ENCODE data around the gene HSPA14. TPM values are rescaled to one million over a fixed set of nuclear protein-coding genes. Genes with fewer than 3 reads are reported as not detected.

Gene HSPA14
- total and polyA plus RNA-seq, 4 donors, result 11.1 to 13.6 (median 12.0) TPM

- peaks cover 0 to 3% (median 0%) of the 10 kb centered on the region in 4 donors for H3K36me3 ChIP-seq (ENCODE audit: control insufficient read depth in 4 of 4, insufficient read depth in 4 of 4, low read length in 4 of 4)
- H3K4me3 ChIP-seq, result no peak overlapping the region
- ATAC-seq (ENCODE audit: insufficient read depth, low FRiP score), result no peak
- no peaks in the 10 kb centered on the region for H3K27me3 ChIP-seq (ENCODE audit: control insufficient read depth in 3 of 3, insufficient read depth in 3 of 3, low read length in 2 of 3)
- no peaks in the 10 kb centered on the region for H3K9me3 ChIP-seq (ENCODE audit: control insufficient read depth in 4 of 4, insufficient read depth in 3 of 4, low read length in 3 of 4)
- H3K9ac ChIP-seq (ENCODE audit: insufficient read depth in 1 of 2, low read length in 2 of 2), result no peak overlapping the region
- WGBS, 2 donors, result 80 to 83% methylated on average over 3 of the region's 3 CpGs
- H3K27ac ChIP-seq (ENCODE audit: low read depth in 1 of 2, low read length in 1 of 2), result no peak overlapping the region
- TF ChIP-seq CTCF (IDR thresholded peaks at IDR 0.05; ENCODE audit: control extremely low read depth, extremely low read depth), result no peak
- no peak for DNase-seq
- peaks cover 0 to 8% (median 4%) of the 10 kb centered on the region in 5 donors for H3K4me1 ChIP-seq (ENCODE audit: control insufficient read depth in 5 of 5, insufficient read depth in 5 of 5, low read length in 5 of 5)
Measured at GRCh38 chr10:14833106-14833505, 5.0 kb upstream of the HSPA14 start.

- DNase-seq, result no peak
- Histone ChIP-seq H3K4me1 (ENCODE audit: control insufficient read depth in 5 of 5, insufficient read depth in 5 of 5, low read length in 5 of 5) (peaks cover 2 to 16% (median 5%) of the 10 kb centered on the region in 5 donors), H3K4me3 (no peak overlapping the region), H3K9ac (ENCODE audit: insufficient read depth in 1 of 2, low read length in 2 of 2) (no peak overlapping the region), H3K9me3 (ENCODE audit: control insufficient read depth in 4 of 4, insufficient read depth in 3 of 4, low read length in 3 of 4) (no peaks in the 10 kb centered on the region), H3K27ac (ENCODE audit: low read depth in 1 of 2, low read length in 1 of 2) (no peak overlapping the region), H3K36me3 (ENCODE audit: control insufficient read depth in 4 of 4, insufficient read depth in 4 of 4, low read length in 4 of 4) (peaks cover 0 to 7% (median 2%) of the 10 kb centered on the region in 4 donors), H3K27me3 (ENCODE audit: control insufficient read depth in 3 of 3, insufficient read depth in 3 of 3, low read length in 2 of 3) (no peaks in the 10 kb centered on the region)
- 95 to 96% methylated on average over 2 of the region's 2 CpGs for WGBS, 2 donors
- ATAC-seq (ENCODE audit: insufficient read depth, low FRiP score), result no peak
- no peak for TF ChIP-seq CTCF (IDR thresholded peaks at IDR 0.05; ENCODE audit: control extremely low read depth, extremely low read depth)
Measured at GRCh38 chr10:14836208-14836607, 1.9 kb upstream of the HSPA14 start.

DNA sequence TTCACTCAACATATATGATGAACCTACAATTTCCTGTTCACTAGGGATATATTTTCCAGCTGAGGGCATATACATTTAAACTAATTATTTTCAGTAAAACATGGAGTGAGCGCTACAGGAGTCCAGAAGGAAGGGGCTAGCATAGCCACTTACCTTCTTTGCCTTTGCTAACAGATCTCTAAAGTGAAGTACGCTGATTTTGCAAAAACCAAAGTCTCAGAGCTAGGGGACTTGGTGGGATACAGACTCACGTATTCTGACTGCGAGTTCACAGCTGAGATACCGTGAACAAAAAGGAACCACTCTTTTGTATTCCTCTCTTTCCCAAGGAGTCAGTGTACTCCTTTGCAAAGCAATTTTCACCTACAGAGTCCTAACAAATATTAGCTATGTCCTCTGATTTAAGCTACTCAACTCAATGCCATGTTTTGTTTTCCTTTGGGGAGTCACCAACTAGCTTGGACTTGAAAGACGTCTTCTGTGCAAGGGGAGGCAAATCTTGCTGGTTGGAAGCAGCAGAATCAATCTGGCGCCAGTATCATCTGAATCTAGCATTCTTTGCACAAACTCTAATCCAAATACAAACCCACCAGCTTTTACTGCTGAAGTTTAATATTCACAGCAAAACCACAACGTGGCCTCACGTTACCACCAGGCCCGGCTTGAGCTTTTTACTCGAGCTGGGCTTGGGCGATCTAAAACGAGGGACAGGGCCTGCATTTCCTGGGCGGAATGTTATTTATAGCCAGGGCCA, 926 bp upstream of the HSPA14 start:
- Histone ChIP-seq H3K36me3 (ENCODE audit: control insufficient read depth in 4 of 4, insufficient read depth in 4 of 4, low read length in 4 of 4) (peaks cover 5 to 17% (median 10%) of the 10 kb centered on the region in 4 donors), H3K27me3 (ENCODE audit: control insufficient read depth in 3 of 3, insufficient read depth in 3 of 3, low read length in 2 of 3) (no peaks in the 10 kb centered on the region), H3K9me3 (ENCODE audit: control insufficient read depth in 4 of 4, insufficient read depth in 3 of 4, low read length in 3 of 4) (no peaks in the 10 kb centered on the region), H3K4me1 (ENCODE audit: control insufficient read depth in 5 of 5, insufficient read depth in 5 of 5, low read length in 5 of 5) (peaks cover 2 to 16% (median 5%) of the 10 kb centered on the region in 5 donors), H3K27ac (ENCODE audit: low read depth in 1 of 2, low read length in 1 of 2) (peak overlapping the region; percentile 92 to 99), H3K4me3 (peak overlapping the region; percentile 64), H3K9ac (ENCODE audit: insufficient read depth in 1 of 2, low read length in 2 of 2) (peak overlapping the region; percentile 74 to 81)
- 23 to 24% methylated on average over 14 of the region's 14 CpGs for WGBS, 2 donors
- DNase-seq, result peak in 2 of 3 donors; percentile 23 to 89
- no peak for TF ChIP-seq CTCF (IDR thresholded peaks at IDR 0.05; ENCODE audit: control extremely low read depth, extremely low read depth)
- no peak for ATAC-seq (ENCODE audit: insufficient read depth, low FRiP score)

All from lung (tissue), 12 donors.